ENCODE results near the gene RAD51B.

GRCh38 chr14:68471964-68472508 is 652.5 kb downstream of the RAD51B start:
- TF ChIP-seq POLR2A (IDR thresholded peaks at IDR 0.05) = no peak
- TF ChIP-seq, protein P1, sequence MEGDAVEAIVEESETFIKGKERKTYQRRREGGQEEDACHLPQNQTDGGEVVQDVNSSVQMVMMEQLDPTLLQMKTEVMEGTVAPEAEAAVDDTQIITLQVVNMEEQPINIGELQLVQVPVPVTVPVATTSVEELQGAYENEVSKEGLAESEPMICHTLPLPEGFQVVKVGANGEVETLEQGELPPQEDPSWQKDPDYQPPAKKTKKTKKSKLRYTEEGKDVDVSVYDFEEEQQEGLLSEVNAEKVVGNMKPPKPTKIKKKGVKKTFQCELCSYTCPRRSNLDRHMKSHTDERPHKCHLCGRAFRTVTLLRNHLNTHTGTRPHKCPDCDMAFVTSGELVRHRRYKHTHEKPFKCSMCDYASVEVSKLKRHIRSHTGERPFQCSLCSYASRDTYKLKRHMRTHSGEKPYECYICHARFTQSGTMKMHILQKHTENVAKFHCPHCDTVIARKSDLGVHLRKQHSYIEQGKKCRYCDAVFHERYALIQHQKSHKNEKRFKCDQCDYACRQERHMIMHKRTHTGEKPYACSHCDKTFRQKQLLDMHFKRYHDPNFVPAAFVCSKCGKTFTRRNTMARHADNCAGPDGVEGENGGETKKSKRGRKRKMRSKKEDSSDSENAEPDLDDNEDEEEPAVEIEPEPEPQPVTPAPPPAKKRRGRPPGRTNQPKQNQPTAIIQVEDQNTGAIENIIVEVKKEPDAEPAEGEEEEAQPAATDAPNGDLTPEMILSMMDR (IDR thresholded peaks at IDR 0.05) = no peak

All from thyroid gland (tissue), 4 donors.